SHP77 (cell line): ENCODE data around the gene FNDC3B.

Source experiments
- DNase-seq, 2 experiments: peaks; one replicate each; lab custom pipeline; 2025; lab: John Stamatoyannopoulos, UW

The FNDC3B gene

GRCh38 chr3:172189213-172189612, 149.8 kb downstream of the FNDC3B start:
- DNase-seq = no peak

GRCh38 chr3:172189987-172190603, 150.7 kb downstream of the FNDC3B start:
- no peak for DNase-seq

- no peak for DNase-seq
These were observed 151.6 kb downstream of the FNDC3B start for GRCh38 chr3:172190980-172191379.

DNA sequence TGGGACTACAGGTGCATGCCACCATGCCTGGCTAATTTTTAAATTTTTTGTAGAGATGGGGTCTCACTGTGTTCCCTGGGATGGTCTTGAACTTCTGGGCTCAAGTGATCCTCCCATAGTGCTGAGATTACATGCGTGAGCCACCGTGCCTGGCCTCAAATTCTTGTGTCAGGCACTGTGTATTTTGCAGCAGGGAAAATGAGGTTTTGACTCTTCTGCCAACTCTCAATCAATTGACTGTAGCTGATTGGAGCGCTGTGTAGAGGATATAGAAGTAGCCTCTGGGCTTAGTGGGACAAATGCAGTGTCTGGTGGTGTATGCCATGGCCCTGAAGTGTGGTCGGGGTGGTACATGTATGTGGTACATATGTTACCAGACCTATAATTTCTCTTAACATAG, 152.3 kb downstream of the FNDC3B start:
- no peak for DNase-seq

DNA sequence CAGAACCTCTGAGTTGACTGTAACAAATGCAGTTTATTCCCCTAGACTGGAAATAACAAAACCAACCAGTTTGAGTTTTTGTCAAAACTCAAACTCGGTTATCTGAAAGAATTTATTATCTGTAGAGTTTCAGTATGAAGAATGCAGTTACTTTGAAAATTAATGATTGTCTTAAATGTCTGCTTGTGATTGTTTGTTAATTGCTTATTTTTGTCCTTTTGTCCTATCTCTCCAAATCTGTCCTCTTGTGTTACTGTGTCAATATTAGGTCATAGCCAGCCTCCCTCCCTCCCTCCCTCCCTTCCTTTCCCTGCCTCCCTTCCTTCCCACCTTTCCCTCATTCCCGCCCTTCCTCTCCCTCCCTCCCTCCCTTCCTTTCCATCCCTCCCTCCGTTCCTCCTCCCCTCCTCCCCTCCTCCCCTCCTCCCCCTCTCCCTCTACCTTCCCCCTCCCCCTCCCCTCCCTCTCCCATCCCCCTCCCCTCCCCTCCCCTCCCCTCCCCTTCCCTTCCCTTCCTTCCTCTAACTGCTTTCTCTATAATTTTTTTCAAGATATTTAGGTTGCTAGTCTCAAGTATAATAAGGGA, 153.5 kb downstream of the FNDC3B start:
- DNase-seq = no peak

GRCh38 chr3:172193436-172193835, 154.1 kb downstream of the FNDC3B start:
- no peak for DNase-seq

GRCh38 chr3:172194702-172195406, 155.5 kb downstream of the FNDC3B start:
- peak; percentile 36 to 44 for DNase-seq

GRCh38 chr3:172195407-172195754, 156.0 kb downstream of the FNDC3B start:
- DNase-seq = no peak

DNA sequence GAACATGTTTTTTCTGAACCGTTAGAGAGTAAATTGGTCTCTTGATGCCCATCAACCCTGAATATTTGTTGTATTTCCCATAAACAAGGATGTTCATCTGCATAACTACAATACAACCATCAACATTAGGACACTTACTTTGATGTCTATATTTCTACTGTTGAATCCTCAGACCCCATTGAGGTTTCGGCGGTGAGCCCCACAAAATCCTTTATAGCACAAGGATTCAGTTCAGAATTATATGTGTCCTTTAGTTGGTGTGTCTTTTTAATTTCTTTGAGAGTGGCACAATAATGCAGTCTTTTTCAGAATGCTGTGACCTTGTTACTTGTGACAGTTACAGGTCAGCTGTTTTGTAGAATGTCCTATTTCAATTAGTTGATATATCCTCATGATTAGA, 158.0 kb downstream of the FNDC3B start:
- DNase-seq = no peak

DNA sequence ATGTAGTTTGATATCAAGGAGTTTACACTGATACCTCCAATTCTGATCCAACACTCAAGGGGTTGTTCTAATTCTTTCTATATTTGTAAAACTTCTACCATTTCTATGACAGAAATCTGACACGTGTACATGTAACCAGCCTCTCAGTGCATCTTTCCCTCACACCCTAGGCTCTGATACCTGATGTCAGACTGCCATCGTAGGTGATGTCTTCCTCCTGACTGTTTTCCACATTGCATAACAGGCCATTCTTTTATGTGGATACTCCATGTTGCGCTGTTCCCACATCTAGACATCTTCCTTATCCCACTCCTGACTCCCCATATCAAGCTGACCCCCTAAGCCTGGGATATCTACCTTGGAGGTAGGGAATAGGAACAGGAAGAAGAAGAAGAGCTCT, 159.1 kb downstream of the FNDC3B start:
- DNase-seq = no peak

GRCh38 chr3:172199850-172200369, 160.5 kb downstream of the FNDC3B start:
- no peak for DNase-seq

- peak; percentile 69 to 74 for DNase-seq
These were observed 161.9 kb downstream of the FNDC3B start for GRCh38 chr3:172201136-172201869.

DNA sequence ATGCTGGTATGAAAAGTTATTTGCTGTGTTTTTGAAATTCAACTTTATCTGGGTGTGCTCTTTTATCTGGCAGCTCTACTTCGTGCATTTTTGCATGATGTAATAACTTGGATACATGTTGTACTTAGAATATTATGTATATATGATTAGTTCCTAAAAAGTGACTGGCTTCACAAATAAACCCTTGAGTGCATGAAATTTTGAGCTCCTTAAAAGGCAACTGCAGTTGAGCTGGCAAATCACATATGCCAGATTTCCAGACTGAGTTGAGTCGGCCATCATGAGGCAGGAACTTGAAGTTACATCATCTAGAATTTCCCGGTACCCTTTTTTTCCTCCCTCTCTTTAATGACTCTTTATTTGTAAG, 162.5 kb downstream of the FNDC3B start:
- no peak for DNase-seq

DNA sequence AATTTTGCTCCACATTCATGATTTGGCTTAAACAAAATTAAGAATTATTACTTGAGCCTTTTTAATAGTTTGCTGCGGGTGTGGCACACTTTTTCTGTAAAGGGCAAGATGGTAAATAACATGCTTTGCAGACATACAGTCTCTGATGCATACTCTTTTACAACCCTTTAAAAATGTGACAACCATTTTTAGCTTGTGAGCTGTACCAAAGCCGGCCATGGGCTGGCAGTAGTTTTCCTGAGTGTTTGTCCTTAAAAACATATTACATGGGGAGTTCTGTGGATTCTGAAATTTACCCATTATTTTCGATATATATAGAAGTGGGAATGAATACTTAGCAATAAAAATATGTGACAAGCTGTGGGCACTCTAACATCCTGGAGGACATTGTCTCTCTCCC, 163.4 kb downstream of the FNDC3B start:
- DNase-seq = no peak

DNA sequence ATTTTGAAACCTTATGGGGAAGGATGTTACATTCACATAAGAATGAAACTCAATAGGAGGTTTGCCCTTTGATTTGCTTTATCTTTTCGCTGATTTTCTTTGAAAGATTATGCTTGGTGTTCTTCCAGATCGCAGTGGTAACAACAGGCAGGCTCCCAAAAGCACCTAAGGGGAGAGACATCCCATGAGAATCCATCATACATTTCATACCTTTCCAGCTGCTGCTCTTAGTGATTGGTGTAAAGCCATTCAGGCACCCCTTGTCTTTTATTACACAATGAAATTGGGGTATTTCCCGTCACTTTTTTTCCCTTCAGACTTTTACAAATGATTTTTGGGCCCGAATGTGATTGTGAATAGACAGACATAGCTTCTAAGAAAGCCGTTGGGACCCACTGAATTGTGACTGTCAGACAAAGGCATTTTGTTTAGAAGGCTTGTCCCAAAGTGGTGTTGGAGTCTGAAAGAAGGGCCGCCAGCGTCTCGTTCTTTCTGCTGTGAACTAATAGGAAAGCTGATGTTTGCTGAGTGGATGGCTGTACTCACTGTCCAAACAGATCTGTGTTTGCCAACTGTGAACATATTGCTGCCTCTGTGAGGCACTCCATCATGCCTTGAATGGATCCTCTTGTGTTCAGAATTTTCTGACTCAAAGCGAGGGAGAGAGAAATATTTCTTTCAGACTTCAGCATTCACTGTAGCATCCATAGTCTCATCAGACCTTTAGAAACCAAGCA, 164.3 kb downstream of the FNDC3B start:
- DNase-seq = peak; percentile 87 to 91

DNA sequence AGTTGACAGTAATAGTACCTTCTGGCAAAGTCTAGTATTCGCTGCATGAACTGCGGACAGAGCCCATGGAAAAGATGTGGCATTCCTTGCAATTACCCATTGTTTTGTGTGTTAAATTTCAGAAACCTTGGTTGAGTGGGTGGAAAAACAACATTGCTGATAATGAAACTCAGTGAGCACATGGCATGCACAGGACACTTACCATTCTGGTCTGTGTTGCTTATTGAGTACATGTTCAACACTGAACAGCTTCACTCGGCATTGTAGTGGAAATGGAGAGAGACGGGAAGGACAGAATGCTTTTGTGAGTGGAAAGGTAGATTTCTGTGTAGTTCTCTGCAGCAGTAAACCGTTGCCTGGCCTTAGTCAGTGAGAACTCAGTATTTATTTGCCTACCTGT, 165.3 kb downstream of the FNDC3B start:
- DNase-seq = no peak

DNA sequence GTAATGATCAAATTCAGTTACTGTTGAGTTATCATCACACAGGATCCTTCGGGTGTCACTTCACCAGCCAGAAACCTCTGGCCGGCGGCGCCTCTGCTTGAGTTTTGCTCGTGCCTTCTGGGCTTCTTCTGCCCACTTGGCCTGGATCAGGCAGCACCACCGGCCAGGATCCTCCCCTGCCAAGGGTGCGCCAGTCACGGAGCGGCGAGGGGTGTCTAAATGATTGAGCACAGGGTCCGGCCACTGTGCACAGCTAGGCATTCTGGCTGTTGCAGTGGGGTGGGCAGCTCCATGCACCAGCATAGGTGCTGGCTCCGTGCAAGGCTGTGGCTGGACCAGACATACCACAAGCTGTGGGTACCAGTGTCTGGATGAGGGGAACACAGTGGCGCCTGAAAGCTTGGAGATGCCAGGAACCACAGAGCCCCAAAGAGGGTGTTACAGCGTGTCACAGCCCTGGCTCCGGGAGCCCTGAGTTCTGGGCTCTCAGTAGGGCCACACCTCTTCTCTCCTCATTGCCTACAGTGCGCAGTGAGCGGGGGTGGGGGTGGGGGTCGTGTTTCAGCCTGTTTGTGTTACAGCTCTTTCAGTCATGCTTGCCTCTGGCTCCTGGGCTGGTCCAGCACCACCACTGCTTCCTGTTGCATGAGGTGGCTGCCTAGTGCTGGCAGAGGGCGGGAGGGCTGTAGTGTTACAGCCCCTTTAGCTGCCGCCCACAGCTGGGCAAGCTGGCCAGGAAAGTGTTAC, 169.4 kb downstream of the FNDC3B start:
- DNase-seq = peak; percentile 48 to 59

- peak; percentile 70 to 84 for DNase-seq
These were observed 170.2 kb downstream of the FNDC3B start for GRCh38 chr3:172209333-172210321.

DNA sequence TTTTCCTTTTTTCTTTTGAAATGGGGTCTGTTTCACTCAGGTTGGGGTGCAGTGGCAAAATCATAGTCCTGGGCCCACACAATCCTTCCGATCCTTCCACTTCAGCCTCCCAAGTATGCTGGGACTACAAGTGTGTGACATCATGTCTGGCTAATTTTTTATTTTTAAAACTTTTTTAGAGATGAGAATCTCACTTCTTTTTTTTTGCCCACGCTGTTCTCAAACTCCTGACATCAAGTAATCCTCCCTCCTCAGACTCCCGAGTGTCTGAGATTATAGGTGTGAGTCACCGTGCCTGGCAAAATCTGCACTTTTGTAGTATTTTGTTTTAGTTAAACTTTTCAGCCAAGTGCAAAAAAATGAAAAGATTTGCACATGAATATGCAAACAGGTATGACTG, 171.0 kb downstream of the FNDC3B start:
- DNase-seq = no peak

GRCh38 chr3:172211123-172211522, 171.7 kb downstream of the FNDC3B start:
- no peak for DNase-seq
